Measurements from ENCODE around the gene PSMD1. TPM values are rescaled to one million over a fixed set of nuclear protein-coding genes. Genes with fewer than 3 reads are reported as not detected.

PSMD1 gene
- total and polyA plus RNA-seq, 2 donors = 43.9 to 81.7 TPM

- no peak for DNase-seq (ENCODE audit: extremely low spot score)
- Histone ChIP-seq H3K4me1 (ENCODE audit: insufficient read depth) (no peaks in the 10 kb centered on the region), H3K36me3 (ENCODE audit: insufficient read depth) (no peaks in the 10 kb centered on the region), H3K27ac (ENCODE audit: low read depth) (no peak overlapping the region), H3K4me3 (ENCODE audit: low read depth, low read length) (no peak overlapping the region)
- 97% methylated on average over 3 of the region's 3 CpGs for WGBS
Measured at GRCh38 chr2:231204146-231204545, 147.5 kb downstream of the PSMD1 start.

- no peak for DNase-seq (ENCODE audit: extremely low spot score)
- 92% methylated on average over 5 of the region's 5 CpGs for WGBS
- H3K4me1 ChIP-seq (ENCODE audit: insufficient read depth) = no peaks in the 10 kb centered on the region
- no peak overlapping the region for H3K4me3 ChIP-seq (ENCODE audit: low read depth, low read length)
- no peaks in the 10 kb centered on the region for H3K36me3 ChIP-seq (ENCODE audit: insufficient read depth)
- no peak overlapping the region for H3K27ac ChIP-seq (ENCODE audit: low read depth)
Measured at GRCh38 chr2:231204581-231204980, 147.9 kb downstream of the PSMD1 start.

GRCh38 chr2:231207734-231208133 lies 151.1 kb downstream of the PSMD1 start:
- Histone ChIP-seq H3K36me3 (ENCODE audit: insufficient read depth) (no peaks in the 10 kb centered on the region), H3K4me1 (ENCODE audit: insufficient read depth) (no peaks in the 10 kb centered on the region), H3K4me3 (ENCODE audit: low read depth, low read length) (no peak overlapping the region), H3K27ac (ENCODE audit: low read depth) (no peak overlapping the region)
- DNase-seq (ENCODE audit: extremely low spot score) = no peak
- WGBS = 81% methylated on average over 4 of the region's 4 CpGs

GRCh38 chr2:231210782-231211181 lies 154.1 kb downstream of the PSMD1 start:
- Histone ChIP-seq H3K36me3 (ENCODE audit: insufficient read depth) (no peaks in the 10 kb centered on the region), H3K4me3 (ENCODE audit: low read depth, low read length) (no peak overlapping the region), H3K27ac (ENCODE audit: low read depth) (no peak overlapping the region), H3K4me1 (ENCODE audit: insufficient read depth) (no peaks in the 10 kb centered on the region)
- DNase-seq (ENCODE audit: extremely low spot score) = no peak
- WGBS = 71% methylated on average over 3 of the region's 3 CpGs

GRCh38 chr2:231211486-231211885 lies 154.8 kb downstream of the PSMD1 start:
- no peak for DNase-seq (ENCODE audit: extremely low spot score)
- no peaks in the 10 kb centered on the region for H3K4me1 ChIP-seq (ENCODE audit: insufficient read depth)
- no peak overlapping the region for H3K27ac ChIP-seq (ENCODE audit: low read depth)
- H3K4me3 ChIP-seq (ENCODE audit: low read depth, low read length) = no peak overlapping the region
- 33% methylated on average over 2 of the region's 2 CpGs for WGBS
- H3K36me3 ChIP-seq (ENCODE audit: insufficient read depth) = peaks cover under 1% of the 10 kb centered on the region

GRCh38 chr2:231212329-231212845 lies 155.7 kb downstream of the PSMD1 start:
- Histone ChIP-seq H3K4me3 (ENCODE audit: low read depth, low read length) (no peak overlapping the region), H3K36me3 (ENCODE audit: insufficient read depth) (peaks cover 3% of the 10 kb centered on the region), H3K27ac (ENCODE audit: low read depth) (no peak overlapping the region), H3K4me1 (ENCODE audit: insufficient read depth) (no peaks in the 10 kb centered on the region)
- no peak for DNase-seq (ENCODE audit: extremely low spot score)
- WGBS = 87% methylated on average over 6 of the region's 6 CpGs

GRCh38 chr2:231213931-231214642 lies 157.4 kb downstream of the PSMD1 start:
- Histone ChIP-seq H3K4me1 (ENCODE audit: insufficient read depth) (no peaks in the 10 kb centered on the region), H3K36me3 (ENCODE audit: insufficient read depth) (peaks cover 3% of the 10 kb centered on the region), H3K4me3 (ENCODE audit: low read depth, low read length) (no peak overlapping the region), H3K27ac (ENCODE audit: low read depth) (no peak overlapping the region)
- 96% methylated on average over 6 of the region's 6 CpGs for WGBS
- no peak for DNase-seq (ENCODE audit: extremely low spot score)

- H3K4me1 ChIP-seq (ENCODE audit: insufficient read depth) = no peaks in the 10 kb centered on the region
- peaks cover 3% of the 10 kb centered on the region for H3K36me3 ChIP-seq (ENCODE audit: insufficient read depth)
- no peak for DNase-seq (ENCODE audit: extremely low spot score)
- H3K4me3 ChIP-seq (ENCODE audit: low read depth, low read length) = no peak overlapping the region
- no peak overlapping the region for H3K27ac ChIP-seq (ENCODE audit: low read depth)
- WGBS = 79% methylated on average over 3 of the region's 3 CpGs
Measured at GRCh38 chr2:231218366-231218765, 161.7 kb downstream of the PSMD1 start.

- peaks cover 3% of the 10 kb centered on the region for H3K36me3 ChIP-seq (ENCODE audit: insufficient read depth)
- 92% methylated on average over 3 of the region's 3 CpGs for WGBS
- H3K4me3 ChIP-seq (ENCODE audit: low read depth, low read length) = no peak overlapping the region
- H3K27ac ChIP-seq (ENCODE audit: low read depth) = no peak overlapping the region
- DNase-seq (ENCODE audit: extremely low spot score) = no peak
- no peaks in the 10 kb centered on the region for H3K4me1 ChIP-seq (ENCODE audit: insufficient read depth)
Measured at GRCh38 chr2:231219289-231219688, 162.6 kb downstream of the PSMD1 start.

GRCh38 chr2:231221761-231222160 lies 165.1 kb downstream of the PSMD1 start:
- 95% methylated on average over 3 of the region's 3 CpGs for WGBS
- DNase-seq (ENCODE audit: extremely low spot score) = no peak
- H3K27ac ChIP-seq (ENCODE audit: low read depth) = no peak overlapping the region
- H3K4me1 ChIP-seq (ENCODE audit: insufficient read depth) = no peaks in the 10 kb centered on the region
- no peak overlapping the region for H3K4me3 ChIP-seq (ENCODE audit: low read depth, low read length)
- no peaks in the 10 kb centered on the region for H3K36me3 ChIP-seq (ENCODE audit: insufficient read depth)

Small RNAs within 50 kb of the gene (small RNA-seq; reads per million reads assigned to genes)
- gene RNU1-93P = not detected

Other genes with a start within 250 kb of the PSMD1 start
- gene ITM2C, start 191.9 kb upstream of the PSMD1 start, total RNA-seq = 174 TPM
- 230 TPM for gene ITM2C, start 191.9 kb upstream of the PSMD1 start, polyA plus RNA-seq
- gene GPR55, start 131.6 kb upstream of the PSMD1 start, total RNA-seq = 0.05 TPM
- gene GPR55, start 131.6 kb upstream of the PSMD1 start, polyA plus RNA-seq = 0.22 TPM
- gene SPATA3, start 60.7 kb upstream of the PSMD1 start, total RNA-seq = not detected
- not detected for gene SPATA3, start 60.7 kb upstream of the PSMD1 start, polyA plus RNA-seq
- gene C2orf72, start 19.3 kb upstream of the PSMD1 start, total RNA-seq = 3.7 TPM
- 0.91 TPM for gene C2orf72, start 19.3 kb upstream of the PSMD1 start, polyA plus RNA-seq
- 3.0 TPM for gene HTR2B, start 68.2 kb downstream of the PSMD1 start, total RNA-seq
- 0.81 TPM for gene HTR2B, start 68.2 kb downstream of the PSMD1 start, polyA plus RNA-seq
- gene ARMC9, start 141.8 kb downstream of the PSMD1 start, total RNA-seq = 25.9 TPM
- gene ARMC9, start 141.8 kb downstream of the PSMD1 start, polyA plus RNA-seq = 13.5 TPM

All from urinary bladder (tissue), 4 donors.